Stimulated activated CD4-positive, alpha-beta T cell treated with anti-CD3 and anti-CD28 coated beads, Interleukin-4, amount 100 ng/mL, for 4 hours (primary cell): ENCODE data around the gene PLPPR3.

Source experiments
- DNase-seq, 2 experiments: peaks; one replicate each; pipeline ENCODE4 v3.0.0-alpha.2; 2020

The PLPPR3 gene

DNA sequence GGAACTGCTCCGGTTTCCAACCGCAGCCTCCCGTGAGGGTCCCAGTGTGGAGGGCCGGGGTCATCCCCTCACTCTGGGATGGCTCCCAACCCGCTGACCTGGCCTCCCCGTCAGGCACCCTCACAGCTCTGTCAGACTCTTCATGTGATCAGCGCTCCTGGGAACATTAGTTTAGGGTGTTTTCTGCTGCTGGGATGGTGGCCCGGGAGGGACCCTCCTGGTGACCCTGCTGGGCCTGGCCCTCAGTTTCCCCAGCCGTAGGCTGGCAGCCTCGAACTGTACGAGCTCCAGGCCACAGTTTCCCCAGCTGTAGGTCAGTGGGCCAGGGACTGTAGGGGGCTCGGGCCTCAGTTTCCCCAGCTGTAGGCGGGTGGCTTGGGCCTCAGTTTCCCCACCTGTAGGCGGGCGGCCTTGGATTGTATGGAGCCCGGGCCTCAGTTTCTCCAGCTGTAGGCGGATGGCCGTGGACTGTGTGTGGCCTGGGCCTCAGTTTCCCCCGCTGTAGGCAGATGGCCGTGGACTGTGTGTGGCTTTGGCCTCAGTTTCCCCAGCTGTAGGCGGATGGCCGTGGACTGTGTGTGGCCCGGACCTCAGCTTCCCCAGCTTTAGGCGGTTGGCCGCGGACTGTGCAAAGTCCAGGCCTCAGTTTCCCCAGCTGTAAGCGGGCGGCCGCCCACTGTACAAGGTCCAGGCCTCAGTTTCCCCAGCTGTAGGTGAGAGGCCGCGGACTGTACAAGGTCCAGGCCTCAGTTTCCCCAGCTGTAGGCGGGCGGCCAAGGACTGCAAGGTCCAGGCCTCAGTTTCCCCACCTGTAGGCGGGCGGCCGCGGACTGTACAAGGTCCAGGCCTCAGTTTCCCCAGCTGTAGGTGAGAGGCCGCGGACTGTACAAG is 25.8 kb downstream of the PLPPR3 start:
- no peak for DNase-seq

DNA sequence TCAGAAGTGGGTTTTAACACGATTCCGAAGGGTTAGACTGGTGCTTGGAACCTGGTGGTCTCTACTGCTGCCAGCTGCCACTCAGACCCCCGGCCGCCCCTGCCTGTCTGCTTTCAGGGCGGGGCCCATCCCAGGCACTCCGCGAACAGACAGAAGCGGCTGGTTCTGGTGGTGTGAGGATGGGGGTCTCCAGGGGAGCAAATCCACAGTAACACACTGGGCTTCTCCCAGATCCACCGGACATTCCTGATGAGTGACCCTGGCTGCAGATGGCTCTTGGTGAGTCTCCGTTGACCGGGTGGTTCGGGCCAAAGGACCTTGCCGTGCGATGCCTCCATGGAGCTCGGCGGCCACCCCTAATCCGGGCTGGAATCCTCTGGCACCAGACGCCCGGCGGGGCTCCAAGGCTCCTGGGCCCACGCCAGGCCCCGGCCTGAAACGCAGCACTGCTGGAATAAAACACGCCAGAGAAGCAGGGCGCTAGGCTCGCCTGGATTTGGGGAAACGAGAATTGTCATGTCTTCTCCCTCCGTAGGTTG is 26.6 kb downstream of the PLPPR3 start:
- DNase-seq: no peak

DNA sequence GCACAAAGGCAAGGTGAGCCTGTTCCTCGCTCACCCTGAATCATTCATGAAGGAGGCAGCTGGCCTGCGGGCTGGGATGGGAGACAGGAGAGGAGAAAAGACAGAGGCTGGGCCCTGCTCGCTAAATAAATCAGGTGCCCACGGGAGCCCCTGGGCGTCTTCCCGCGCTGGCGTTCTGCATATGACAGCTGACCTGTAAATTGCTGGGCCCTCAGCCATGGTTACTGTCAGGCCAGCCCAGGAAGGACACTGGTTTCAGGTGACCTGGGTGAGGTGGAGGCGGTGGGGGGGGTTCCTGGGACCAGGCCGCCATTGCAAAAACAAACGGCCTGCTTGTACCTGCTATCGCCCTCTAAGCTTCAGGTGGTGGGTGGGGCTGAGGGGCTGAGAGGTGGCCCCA is 27.9 kb downstream of the PLPPR3 start:
- no peak for DNase-seq

DNA sequence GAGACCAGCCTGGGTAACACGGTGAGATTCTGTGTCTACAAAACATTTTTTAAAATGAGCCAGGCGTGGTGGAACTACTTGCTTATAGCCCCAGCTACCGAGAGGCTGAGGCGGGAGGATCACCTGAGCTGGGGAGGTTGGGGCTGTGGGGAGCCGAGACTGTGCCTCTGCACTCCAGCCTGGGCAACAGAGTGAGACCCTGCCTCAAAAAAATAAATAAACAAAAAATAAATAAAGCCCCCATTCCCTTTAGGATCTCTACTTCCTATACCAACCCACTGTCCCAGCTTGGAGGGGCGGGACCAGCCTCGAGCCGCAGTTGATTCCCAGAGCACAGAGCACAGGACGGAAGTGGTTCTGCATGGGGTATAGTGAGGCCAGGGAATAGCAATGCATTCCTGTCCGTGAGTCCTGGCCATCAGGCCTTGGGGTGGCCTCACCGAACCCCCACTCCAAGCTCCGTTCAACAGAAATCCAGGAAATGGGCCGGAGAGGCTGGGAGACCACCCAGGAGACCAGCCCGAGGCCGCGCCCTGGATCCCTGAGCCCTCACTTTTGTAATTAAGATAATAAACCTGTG is 29.4 kb downstream of the PLPPR3 start:
- DNase-seq: no peak

DNA sequence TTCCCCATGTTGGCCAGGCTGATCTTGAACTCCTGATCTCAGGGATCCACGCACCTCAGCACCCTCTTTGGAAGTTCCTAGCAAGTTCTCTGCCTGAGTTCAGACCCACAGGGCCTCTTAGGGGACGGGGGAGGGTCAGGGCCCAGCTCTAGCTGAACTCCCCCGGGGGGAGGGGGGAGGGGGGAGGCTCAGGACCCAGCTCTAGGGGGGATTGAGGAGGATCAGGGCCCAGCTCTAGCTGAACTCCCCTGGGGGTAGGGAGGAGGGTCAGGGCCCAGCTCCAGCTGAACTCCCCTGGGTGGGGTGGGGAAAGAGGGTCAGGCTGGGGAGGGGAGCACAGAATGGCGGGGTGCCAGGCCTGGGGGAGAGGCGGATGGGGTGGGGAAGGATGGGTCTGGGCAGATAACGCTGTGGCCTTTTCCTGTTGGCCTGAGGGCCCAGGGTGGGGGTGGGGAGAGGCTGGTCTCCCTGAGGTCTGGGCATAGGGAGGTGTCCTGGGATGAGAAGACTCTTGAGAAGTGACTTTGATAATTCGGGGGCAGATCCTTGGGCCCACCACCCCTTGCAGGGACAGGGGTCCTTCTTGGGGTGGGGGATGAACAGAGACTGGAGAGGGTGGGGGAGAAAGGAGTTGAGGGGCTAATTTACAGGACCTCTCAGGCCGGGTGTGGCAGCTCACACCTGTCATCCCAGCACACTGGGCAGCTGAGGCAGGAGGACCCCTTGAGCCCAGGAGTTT is 30.0 kb downstream of the PLPPR3 start:
- no peak for DNase-seq

DNA sequence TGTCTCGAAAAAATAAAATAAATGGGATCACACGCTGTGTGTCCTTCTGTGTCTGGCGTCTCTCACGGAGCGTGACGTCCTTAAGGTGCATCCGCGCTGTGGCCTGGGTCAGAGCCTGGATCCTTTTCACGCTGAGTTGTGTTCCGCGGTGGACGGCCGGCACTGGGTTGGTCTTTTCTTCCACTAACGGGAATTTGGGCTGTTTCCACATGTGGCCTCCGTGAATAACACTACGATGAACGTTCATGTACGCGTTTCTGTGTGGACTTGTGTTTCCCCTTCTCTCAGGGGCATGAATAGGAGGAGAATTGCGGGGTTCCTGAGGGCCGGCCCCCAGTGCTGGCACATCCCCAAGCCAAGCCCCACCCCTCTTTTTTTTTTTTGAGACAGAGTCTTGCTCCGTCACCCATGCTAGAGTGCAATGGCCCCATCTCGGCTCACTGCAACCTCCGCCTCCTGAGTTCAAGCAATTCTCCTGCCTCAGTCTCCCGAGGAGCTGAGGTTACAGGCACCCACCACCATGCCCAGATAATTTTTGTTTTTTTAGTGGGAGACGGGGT is 30.7 kb downstream of the PLPPR3 start:
- DNase-seq: no peak

DNA sequence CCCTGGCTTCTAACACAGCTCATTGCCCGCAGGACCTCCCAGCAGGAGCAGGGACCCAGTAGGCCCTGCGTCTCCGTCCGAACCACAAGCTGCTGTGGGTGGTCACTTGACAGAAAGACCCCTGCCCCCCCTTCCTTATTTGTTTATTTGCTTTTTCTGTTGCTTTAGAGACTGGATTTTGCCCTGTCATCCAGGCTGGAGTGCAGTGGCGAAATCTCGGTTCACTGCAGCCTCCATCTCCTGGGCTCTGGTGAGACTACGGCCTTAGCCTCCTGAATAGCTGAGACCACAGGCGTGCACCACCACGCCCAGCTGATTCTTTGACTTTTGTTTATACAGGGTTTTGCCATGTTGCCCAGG is 32.1 kb downstream of the PLPPR3 start:
- DNase-seq: no peak

DNA sequence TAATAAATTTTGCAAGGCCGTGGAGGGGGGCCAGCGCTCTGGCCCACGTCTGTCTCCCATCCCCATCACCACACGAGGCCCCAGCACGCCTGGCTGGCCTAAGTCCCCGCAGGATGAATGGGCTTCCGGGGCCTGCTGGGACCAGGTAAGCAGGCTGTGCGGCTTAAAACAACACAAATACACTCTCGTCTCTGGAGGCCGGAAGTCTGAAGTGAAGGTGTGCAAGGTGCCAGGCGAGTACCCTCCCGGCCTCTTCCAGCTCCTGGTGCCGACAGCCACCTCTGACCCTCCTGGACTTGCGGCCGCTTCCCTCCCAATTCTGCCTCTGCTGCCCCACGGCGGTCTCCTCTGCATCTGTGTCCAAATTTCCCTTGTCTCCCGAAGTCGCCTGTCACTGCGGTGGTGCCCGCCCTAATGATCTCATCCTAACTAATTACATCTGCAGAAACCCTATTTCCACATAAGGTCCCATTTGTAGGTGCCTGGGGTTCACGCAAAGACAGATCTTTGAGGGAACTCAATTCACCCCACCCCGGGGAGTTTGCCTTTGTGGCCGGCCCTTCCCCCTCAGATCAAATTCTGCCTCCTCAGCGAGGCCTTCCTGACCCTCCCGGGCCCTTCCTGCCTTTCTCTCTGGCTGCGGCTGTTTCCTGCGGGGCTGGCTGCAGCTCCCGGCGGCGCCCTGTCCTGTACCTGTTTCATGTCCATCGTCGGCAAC is 32.6 kb downstream of the PLPPR3 start:
- DNase-seq: no peak

DNA sequence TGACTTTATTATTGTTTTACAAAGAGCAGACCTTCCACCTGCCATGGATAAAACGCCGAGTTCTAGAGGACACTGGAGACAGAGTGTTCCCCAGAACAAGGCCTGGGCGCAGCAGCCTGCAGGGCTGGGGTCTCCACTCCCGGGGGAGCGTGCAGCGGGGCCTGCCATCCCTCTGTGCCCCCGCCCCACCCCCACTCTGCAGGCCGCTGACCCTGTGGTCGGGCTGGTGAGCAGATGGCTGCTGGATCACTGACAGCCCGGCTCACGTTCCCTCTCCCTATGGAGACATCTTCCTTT is 33.1 kb downstream of the PLPPR3 start:
- DNase-seq: no peak

DNA sequence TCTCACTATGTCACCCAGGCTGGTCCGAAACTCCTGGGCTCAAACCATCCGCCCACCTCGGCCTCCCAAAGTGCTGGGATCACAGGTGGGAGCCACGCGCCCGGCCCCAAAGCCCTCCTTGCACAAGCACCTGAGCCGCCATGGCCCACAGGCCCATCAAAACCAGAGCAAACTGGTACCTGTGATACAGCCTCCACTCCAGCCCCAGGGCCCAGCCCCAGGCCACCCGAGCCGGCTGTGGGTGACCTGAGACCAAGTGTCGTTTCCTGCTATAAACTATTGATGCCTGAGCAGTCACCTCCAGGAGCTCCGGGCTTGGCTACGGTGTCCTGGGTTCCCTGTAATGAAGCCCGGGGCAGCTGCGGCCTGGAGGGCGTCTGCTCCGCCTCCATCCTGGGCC is 34.2 kb downstream of the PLPPR3 start:
- no peak for DNase-seq

DNA sequence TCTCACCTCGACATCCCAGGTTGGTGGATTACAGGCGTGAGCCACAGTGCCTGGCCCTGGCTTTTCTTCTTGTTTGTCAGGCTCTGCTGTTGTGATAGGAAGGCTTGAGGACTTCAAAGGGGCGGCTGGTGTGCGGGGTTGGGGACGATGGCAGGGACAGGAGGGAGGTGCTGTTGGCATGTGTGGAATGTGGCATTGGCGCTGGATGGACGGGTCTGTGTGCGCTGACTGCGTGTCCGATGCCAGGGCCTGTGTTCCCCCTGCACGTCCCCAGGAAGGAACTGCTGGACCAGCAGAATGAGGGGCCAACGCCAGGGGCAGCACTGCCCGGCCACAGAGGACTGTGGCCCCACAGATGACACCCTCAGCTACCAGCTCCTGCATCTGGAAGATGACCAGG is 37.2 kb downstream of the PLPPR3 start:
- no peak for DNase-seq

DNA sequence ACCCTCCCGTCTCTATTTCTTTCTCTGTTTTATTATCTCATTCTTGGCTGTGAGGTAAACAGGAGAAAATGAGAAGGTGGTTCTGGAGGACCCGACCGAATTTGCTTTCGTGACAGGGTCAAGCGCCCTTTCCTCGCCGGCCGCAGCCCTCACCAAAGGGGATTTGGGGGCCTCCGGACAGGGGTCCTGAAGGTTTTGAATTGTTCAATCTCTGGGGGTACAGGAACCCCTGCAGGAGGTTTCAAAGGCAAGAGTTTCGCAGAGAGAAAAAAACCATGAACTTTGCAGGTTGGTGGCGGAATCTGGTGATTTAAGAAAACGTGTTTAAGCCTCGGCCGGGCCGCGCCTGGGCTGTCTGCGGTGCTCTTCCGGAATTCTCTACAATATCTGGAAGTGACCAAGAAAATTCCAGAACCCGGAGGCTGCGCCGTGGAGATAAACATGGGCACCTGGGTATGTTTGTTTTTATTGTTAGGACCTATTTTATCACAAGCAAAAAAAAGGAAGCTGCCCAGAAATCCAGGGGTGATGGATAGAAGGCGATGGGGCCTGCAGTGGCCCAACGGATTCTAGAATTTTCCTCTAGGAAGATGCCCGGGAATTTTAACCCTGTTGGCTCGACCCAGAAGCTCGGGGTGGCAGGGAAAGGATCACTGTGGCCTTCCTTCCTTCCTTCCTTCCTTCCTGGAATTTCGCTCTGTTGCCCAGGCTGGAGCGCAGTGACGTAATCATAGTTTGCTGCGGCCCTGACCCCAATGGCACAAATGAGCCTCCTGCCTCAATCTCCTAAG is 38.7 kb downstream of the PLPPR3 start:
- no peak for DNase-seq

DNA sequence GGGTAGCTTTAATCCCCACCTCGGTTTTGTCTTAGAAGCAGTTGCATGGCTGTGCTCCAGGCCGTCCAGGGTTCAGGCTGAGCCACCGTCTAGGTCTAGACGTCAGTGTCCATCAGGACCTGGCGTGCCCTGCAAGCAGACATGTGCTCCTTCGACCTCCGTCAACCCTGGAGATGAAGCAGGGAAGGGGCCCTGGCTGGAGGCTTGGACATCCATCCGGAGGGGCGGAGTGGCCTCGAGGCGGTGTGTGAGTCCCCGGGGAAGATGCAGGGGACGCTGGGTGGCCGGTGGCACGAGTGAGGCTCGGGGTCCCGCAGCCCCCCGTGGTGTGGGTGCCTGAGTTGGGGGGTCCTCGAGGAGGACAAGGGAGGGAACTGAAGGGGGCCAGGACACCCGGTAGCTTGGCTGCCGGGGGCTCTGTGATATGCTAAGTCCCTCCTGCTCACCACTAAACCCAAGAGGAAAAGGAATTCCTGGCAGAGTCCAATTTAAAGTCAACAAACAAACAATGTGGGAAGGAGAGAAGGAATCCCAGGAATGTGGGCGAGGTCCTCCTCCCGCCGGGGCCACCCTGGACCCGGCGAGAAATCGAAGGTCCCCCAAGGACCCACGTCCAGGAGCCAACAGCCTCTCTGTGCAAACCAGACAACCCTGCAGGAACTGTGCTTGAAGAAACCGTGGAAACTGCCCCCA is 39.4 kb downstream of the PLPPR3 start:
- no peak for DNase-seq

DNA sequence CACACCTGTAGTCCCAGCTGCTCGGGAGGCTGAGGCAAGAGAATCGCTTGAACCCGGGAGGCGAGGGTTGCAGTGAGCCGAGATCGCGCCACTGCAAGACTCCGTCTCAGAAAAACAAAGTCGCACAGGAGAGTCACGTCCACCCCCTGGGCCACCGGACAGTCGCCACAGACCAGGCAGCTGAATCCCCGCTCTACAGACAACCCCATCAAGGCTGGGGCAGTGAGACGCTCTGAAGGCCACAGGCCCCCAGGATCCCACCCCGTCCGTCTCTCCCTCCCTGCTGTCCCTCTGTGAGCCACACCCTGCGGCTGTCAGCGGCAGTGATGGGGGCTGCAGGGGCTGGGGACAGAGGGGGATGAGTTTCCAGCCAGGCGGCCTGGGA is 40.0 kb downstream of the PLPPR3 start:
- DNase-seq: no peak

DNA sequence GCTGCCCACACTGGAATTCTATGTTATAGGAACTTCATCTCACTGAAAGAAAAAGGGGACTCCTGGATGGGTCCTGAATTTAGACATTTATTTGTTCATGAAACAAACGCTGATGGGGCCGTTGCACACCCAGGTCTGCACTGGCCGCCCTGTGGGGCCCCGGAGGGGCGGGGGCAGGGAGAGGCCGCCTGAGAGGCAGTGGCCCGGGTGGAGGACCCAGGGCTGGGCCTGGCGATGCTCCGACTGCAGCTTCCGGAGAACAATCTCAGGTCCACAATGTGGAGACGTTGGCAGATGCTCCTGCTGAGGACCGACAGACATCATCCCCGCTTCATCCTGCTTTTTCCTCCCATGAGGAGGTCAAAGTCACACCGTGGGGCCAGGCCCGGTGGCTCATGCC is 40.8 kb downstream of the PLPPR3 start:
- DNase-seq: no peak

DNA sequence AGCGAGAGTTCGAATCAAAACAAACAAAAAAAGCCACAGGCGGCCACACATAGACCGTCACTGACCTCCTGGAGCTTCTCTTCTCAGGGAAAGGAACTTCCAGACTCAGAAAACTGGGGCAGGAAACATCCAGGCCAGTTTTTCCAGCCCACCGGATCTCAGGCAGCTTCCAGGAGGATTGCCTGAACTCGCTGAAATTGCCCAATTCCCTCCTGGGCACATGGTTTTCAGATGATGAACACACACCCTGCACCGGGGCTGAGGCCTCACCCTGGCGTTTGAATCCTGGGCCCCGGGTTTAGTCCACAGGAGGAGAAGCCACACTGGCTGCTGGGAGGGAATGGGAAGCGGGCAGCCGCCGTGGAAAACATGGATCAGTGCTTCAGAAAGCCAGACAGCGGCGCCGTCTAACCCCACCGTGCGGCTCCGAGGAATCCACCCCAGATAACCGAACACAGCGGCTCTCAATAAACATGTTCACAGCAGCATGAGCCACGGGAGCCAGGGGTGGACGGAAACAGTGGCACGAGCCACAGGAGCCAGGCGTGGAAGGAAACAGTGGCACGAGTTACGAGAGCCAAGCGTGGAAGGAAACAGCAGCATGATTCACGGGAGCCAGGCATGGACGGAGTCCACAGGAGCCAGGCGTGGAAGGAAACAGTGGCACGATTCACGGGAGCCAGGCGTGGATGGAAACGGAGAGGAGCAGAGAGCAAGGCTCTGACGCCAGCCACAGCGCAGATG is 42.7 kb downstream of the PLPPR3 start:
- DNase-seq: no peak

DNA sequence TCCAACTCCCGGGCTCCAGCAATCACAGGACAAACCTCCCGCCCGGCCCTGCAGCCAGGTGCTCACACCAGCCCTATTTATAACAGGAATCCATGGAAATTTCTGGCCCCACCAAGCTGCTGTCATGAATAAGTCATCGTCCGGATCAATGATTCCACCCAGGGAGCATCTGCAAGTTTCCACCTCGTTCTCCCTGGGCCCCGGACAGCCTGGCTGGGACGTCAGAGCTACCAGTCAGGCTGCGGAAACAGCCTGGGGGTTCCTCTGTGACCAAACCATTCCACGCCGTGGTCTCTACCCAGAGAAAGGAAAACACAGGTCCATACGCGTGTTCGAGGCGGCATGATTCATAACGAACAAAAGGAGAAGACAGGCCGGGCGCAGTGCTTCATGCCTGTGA is 45.2 kb downstream of the PLPPR3 start:
- no peak for DNase-seq

DNA sequence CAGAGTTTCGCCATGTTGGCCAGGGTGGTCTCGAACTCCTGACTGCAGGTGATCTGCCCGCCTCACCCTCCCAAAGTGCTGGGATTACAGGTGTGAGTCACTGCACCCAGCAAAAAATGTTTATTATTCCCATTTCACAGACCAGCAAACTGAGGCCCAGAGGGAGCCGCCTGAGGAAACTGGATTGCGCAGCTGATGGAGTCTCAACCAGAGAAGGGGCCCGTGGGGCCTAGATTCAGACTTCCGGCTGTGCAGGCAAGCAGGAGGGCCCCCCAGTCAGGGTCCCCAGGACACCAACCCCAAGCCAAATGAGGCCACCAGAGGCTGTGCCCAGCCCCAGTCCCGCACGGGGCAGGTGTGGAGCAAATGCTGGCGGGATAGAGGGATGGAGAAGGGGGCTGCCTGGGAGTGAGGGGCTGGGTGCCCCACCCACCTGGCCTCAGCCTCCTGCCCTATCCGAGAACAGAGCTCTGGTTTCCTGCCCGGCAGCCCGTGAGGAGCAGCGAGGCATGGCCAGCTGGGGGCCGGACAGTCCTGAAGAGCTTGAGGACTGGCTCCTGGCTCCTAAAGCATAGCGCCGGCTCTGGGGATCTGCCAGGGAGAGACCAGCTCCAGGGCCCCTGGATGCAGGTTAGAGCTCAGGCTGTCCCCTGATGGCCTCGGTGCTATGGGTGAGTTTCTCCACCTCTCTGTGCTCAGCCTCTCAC is 48.9 kb downstream of the PLPPR3 start:
- no peak for DNase-seq

DNA sequence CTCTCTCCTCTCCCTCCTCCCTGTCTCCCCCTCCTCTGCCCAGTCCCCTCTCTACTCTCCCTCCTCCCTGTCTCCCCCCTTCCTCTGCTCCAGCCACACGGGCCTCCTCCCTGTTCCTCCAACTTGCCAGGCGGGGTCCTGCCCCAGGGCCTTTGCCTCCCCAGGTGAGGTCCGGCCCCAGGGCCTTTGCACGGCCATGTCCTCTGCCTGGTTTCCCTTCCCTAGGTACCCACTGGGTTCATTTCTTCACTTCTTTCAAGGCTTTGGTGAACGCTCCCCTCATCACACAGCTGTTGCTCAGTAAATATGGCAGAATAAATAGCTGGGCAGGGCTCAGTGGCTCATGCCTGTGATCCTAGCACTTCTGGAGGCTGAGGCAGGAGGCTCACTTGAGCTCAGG is 49.7 kb downstream of the PLPPR3 start:
- DNase-seq: no peak

DNA sequence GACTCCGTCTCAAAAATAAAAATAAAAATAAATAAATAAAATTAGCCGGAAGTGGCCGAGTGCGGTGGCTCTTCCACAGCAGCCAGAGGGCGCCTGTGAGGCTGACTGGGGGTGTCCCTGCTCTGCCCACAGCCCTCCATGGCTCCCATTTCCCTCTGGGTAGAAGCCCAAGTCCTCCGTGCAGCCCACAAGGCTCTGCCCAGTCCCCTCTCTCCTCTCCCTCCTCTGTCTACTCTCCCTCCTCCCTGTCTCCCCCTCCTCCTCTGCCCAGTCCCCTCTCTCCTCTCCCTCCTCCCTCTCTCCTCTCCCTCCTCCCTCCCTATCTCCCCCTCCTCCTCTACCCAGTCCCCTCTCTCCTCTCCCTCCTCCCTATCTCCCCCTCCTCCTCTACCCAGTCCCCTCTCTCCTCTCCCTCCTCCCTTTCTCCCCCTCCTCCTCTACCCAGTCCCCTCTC is 50.4 kb downstream of the PLPPR3 start:
- no peak for DNase-seq
